ENCODE data around the gene SLC6A20.

DNA sequence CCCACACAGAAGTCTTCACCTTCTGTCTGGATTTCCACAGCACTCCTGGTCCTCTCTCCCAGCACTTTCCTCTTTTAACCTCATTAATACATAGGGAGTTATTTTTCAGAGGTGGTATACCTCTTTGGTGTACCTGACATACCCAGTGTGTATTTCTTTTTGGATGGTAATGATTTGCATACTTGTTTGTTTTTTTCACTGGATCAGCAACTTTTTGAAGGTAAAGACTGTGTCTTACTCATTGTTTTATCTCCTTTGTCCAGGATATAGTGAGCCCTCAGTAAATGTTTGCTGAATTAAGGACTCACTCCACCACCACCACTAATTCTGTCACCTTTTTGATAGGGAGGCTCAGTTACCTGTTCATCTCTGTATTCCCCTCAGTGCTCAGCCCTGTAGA, 55.1 kb downstream of the SLC6A20 start:
- TF ChIP-seq, protein P1, sequence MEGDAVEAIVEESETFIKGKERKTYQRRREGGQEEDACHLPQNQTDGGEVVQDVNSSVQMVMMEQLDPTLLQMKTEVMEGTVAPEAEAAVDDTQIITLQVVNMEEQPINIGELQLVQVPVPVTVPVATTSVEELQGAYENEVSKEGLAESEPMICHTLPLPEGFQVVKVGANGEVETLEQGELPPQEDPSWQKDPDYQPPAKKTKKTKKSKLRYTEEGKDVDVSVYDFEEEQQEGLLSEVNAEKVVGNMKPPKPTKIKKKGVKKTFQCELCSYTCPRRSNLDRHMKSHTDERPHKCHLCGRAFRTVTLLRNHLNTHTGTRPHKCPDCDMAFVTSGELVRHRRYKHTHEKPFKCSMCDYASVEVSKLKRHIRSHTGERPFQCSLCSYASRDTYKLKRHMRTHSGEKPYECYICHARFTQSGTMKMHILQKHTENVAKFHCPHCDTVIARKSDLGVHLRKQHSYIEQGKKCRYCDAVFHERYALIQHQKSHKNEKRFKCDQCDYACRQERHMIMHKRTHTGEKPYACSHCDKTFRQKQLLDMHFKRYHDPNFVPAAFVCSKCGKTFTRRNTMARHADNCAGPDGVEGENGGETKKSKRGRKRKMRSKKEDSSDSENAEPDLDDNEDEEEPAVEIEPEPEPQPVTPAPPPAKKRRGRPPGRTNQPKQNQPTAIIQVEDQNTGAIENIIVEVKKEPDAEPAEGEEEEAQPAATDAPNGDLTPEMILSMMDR (optimal IDR thresholded peaks at IDR 0.05 in 1 of 3, IDR thresholded peaks at IDR 0.05 in 1 of 3, conservative IDR thresholded peaks at IDR 0.05 in 1 of 3; ENCODE audit: extremely low read depth in 1 of 3, insufficient read depth in 2 of 3, low read length in 3 of 3), result no peak
- TF ChIP-seq EZH2 (IDR thresholded peaks at IDR 0.05; ENCODE audit: low read length), result no peak

Data from keratinocyte (primary cell).